Islet precursor cell (in vitro differentiated cells): ENCODE results near the gene PRPF40B.
"Not testable (repeated sequence)": the region's sequence is repeated elsewhere in the genome, so short reads cannot be mapped to it uniquely, and the experiment has no call there.

ENCODE experiments used
- DNase-seq: peaks from one replicate; pipeline ENCODE4 v3.0.0-alpha.2; 2018

Gene PRPF40B

DNA sequence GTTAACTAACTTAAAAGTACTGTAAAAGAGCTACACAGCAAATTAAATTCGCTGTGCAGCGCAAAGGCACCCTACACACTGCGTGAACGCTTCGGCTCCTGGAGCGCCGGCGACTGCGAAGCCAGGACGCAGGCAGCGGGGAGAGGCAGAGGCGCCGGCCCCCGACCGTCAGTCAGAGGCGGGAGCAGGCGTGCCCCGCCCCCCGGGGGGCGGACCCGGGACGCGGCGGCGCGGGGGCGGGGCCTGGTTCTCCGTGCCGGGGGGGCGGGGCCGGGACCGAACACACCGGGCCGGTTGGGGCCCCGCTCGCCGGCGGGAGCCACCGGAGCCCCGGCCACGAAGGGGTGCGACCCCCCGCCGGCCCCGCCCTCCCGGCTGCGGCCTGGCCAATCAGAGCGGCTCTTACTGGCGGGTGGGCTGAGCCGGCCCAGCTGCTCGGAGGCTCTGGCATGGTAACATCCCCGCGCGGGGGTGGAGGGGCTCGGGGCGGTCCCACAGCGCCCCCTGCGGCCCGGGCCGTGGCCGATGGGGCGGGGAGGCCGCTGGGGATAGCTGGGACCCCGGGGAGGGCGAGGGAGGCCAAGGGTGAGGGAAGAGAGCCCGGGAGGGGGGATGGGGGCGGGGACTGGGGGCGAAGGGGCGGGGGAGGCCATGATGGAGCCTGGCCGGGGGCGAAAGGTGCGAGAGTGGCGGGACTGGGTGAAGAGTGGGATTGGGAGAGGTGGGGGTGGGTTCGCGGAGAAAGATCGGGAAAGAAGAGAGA, at the start of gene PRPF40B:
PRPF40B (plus strand) TSS at position 420 of the 763 bp plus-strand sequence; CDS start at position 450, 30 bp downstream.
- peak; percentile 98 for DNase-seq

DNA sequence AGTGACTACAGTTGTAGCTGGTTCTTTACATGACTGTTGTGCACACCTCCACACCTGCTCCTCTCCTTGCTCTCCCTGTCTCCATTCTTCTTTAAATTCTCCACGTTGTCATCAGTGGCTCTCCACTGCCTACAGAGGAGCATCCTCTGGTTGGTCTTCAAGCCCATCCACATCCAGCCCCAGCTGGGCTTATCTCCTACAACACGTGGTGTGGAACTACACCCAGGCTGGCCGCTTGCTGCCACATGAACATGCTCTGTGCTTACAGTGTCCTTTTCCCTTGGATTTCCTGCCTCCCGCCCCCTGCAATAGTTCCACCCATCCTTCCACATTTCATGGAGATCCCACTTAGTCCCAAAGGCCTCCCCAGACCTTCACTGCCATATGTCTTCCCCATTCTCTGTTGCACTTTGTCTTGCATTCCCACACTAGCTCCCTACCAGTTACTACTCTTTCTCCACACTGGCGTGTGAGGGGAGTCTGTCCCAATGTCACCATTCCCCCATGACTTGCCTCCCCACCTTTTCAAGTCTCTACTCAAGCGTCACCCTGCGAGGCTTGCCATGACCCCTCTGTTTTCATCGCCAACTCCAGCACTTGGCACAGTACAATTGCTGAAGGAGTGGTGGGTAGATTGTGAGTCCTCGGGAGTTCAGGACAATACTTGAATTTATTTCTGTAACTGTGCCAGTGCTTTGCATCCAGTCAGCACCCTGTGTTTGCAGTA, 45.6 kb upstream of the PRPF40B start:
- peak; percentile 45 for DNase-seq

DNA sequence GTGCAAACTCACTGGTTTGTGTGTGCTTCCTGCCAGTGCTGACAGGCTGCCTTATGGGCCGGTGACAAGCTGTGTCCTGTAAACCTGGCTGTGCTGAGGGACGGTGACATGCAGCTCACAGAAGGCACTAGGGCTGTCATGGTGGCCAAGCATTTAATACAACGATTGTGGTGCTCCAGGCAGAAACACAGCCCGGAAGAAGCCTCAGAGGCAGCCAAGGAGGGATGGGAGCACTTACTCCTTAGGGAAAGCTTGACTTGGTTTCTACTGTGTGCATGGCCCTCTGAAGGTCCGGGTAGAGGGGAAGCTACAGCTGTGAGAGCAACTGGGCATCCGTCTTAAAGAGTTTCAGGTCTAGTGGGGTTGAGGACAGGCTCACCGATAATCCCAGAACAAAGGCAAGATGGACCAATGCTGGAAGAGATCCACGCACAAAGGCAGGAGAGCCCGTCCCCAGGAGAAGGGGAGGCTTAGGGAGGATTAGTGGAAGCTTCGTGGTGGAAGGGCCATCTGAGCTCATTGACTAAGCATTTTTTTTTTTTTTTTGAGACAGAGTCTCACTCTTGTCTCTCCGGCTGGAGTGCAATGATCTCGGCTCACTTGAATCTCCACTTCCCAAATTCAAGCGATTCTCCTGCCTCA, 44.8 kb upstream of the PRPF40B start:
- DNase-seq: peak; percentile 46

DNA sequence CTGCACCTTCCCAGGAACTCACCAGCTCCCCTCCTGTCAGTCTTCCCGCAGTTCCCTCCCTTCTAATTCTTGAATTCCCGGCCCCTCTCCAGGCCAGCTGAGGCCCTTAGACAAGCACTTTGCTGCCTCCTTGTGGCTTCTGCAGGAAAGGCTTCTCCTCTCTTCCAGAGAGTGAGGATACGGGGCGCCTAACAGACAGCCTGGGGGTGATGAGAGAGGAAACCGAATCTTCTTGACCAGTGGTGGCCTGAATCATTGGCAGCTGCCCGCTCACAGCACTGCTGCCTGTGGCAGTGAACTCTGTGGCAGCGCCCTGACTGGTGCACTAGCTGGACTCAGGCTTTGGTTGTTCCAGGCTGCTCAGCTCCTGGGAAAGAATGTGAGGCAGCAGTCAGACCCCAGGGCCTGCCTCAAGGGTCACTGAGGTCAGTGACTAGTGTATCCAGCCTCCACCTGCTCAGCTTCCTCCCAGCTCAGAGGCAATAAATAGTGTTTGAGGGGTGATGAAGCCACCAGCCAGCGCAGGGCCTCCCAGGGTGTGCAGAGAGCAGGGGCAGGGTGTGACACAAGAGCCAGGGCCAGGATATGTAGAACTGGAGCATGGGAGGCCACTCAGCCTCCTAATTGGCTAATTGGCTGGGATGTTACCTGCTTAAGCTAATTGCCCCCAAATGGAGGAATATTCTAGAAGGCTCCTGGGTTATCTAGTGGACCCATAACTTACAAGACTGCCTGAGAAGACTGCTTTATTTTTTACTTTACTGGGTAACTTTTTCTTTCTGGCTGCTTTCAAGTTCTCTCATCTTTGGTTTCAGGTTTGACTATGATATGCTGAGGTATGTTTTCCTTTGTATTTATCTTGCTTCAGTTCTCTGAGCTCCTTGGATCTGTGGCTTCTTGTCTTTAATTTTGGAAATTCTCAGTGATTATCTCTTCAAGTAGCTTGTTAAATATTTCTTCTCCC, 42.5 kb upstream of the PRPF40B start:
- DNase-seq: peak; percentile 97

DNA sequence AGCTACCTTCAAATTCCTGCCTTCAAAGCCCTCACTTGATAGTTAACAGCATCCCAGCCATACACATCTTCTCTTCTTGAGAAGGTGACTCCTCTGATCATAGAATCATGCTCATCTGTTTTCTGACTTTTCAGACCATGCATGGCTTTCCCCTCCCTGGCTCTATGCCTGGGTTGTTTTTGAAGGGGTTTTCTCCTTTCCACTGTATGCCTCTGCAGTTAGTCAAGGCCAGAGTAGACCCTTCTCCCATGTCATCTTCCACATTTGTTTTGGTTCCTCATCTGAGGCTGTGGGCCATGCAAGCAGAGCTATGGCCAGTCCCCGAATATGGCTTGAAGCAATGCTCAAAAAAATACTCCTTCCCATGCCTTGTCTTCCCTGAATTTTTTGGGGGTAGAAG, 41.2 kb upstream of the PRPF40B start:
- peak; percentile 12 for DNase-seq

DNA sequence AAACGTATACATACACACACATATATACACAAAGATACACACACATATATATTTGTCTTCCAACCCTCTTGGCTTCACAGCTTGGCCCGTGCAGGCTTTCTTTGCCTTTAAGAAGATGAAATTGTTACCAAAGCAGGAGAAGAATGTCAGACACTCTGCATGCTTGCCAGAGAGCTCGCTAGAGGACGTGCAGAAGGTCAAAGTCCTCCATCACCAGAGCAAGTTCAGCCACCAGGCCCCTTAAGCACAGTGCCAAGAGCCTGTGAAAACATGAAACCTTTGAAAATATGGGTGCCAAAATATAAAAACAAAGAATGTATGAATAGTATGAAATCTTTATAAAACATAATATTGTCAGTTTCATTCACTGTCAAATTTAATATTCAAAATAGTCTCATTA, 40.5 kb upstream of the PRPF40B start:
- peak; percentile 38 for DNase-seq

DNA sequence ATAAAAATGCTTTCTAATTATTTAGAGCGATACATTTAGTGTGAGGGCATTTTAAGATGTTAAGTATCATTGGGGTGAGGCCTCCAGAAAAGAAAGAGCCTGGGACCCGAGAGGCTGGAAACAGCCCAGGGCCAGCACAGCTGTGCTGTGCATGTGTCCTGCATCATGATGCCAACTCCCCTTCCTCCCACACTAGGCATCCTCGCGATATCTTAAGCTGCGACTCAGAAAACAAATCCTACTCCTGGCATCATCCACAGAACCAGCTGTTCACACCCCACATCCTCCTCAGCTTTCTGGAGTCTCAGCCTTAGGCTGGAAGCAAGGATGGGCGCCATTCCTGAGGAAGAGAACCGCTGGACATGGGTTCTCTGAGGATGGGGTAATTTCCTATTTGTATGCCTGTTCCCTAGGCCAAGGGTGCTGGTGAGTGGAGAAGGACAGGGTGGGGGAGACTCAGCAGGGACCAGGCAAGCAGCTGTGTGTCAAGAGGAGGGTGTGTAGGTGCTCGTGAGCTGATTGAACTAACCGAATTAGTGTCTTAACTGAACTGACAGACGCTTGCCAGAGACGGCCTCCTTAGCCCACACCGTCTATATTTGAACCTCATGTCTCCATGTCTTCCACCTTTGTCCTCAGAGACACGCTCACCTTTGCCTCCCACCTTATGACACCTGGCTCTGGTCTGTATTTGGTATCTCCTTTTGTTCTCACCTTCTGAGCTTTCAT, 39.8 kb upstream of the PRPF40B start:
- DNase-seq: peak; percentile 38

DNA sequence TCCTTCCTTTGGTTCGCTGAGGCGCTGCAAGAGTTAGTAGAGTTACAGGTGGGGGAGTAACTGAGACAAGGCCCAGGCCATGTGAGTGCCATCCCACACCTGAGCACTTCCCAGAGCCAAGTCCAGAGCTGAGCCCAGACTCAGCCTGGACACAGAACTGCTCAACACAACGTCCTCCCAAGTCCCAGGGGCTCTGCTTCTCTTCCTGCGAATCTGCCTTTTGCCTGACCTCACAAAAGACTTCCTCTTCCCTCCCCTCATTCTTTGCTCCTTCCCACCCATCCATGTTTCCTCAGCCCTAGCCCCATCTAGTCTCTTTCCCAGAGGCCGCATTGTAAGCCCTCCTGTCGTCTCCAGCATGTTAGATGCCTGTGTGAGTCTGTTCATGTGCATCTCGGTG, 38.8 kb upstream of the PRPF40B start:
- DNase-seq: no peak

DNA sequence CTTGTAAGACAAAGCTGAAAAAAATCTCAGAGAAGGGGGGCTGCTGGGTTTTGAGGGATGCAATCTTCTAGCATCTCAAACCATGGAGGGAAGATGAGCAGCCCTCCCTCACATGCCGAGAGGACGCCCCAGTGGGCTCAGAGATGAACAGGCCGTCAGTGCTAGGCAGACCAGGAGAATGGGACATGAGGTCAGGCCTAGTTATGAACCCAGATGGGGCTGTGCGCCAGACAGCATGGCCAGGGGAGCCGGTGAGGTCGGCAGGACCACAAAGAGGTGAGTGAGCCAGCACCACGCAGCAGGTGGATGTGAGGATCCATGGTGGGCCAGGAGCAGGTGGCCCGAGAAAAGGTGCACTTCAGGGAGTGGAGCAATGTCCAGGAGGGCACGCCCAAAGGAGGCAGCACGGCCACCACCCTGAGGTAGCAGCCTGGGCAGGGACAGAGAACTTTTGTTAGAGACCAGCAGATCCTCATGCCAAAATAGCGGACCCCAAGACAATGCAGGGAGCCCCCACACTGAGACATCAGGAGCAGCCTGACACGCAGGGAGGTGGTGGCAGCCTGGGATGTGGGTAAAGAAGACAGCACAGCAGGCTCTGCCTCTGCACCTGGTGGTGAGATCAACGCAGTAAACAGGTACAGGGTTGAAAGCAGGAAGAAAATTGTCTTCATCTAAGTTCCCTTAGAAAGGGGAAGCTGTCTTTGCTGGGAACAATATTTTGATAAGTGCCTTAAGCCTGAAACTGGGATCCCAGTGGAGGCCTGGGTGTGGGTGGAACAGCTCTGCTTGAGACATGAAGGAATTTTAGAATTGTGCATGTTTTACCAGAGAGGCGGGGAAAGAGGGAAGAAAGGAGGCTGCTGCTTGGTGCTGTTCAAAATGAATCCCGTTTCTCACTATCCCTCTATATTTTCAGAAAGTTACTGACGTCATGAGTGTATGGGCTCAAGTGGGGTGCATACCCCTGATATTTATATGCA, 37.6 kb upstream of the PRPF40B start:
- DNase-seq: peak; percentile 52

DNA sequence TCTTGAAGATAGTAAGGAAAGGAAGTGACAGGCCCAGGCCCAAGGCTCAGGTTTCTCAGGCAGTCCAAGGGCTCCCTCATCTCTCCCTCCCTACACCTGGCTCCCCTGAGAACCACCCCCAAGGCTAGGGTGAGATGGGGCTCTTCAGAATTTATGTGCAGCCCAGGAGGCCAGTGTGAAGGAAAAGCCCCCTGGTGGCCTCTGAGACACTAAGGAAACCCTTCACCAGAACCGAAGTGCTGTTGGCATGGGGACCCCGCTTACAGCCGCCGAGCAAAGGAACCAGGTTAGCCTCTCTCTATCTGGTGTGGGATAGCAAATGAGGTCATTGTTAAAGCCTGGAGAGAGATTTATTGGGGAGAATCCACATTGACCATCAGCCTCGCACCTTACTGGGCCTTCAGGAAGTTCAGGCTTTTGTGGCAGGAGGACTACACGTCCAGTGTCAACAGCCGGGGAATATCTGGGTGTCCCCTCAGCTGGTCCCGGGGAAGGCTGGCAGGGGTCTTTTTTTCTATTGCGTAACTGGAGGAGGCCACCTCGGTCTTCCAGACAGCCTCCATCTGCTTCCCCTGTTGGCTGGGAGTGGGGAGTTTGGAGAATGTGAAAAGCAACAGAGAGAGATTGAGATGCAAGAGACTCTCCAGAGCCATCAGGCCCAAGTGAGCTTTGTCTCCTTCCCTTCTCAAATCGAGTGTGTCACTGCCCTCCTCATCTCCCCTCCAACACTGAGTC, 36.0 kb upstream of the PRPF40B start:
- DNase-seq: peak; percentile 52

DNA sequence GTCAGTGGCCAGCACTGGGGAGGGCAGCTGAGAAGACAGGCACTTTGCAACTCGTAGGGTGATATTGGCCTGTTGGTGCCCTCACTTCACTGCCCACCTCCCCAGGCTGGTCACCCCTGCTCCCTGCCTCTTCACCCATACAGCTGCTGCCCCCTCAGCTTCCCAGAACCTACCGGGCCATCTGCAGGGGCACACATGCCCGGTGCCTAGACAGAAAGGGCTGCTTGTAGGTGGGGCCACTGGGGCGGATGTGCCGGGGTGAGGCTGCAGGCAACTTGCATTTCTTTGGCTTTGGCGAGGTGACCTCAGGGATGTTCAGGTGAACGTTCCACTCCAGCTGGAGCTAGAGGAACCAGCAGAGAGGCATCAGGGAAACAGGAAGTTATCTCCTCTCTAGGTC, 35.1 kb upstream of the PRPF40B start:
- peak; percentile 52 for DNase-seq

DNA sequence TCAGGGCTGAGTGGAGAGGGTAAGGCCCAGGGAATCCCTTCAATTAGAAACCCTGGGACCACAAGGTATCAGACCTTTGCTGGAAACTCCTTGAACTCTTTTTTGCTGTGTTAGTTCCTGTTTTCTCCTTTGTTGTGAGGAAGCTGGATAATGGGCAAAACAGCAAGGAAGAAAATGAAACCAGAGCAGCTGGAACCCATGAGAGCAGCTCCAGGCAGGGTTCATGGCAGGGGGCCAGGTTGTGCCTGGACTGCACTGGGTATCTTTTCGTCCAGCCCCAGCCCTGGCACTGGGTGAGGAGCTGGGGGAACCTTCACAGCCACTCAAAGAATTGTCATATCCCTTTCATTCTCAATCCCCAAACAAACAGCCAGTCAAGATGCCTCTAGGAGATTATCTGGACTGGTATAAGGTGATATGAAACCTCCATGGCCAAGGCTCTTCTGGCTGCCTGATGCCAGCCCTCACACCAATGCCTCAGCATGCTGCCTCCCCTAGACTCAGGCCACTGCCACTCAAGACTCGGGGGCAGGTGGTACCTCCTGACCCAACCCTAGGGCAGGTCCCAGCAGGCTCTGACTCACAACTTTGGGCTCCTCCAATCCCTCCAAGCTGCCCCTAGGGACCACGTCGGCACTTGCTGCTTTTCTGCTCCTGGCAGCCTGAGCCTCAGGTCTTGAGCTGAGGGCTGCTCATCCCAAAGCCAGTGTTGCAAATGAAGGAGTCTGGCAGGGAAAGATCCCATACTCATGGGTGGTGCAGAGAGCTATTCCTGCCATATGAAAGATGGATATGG, 34.4 kb upstream of the PRPF40B start:
- DNase-seq: peak; percentile 48

DNA sequence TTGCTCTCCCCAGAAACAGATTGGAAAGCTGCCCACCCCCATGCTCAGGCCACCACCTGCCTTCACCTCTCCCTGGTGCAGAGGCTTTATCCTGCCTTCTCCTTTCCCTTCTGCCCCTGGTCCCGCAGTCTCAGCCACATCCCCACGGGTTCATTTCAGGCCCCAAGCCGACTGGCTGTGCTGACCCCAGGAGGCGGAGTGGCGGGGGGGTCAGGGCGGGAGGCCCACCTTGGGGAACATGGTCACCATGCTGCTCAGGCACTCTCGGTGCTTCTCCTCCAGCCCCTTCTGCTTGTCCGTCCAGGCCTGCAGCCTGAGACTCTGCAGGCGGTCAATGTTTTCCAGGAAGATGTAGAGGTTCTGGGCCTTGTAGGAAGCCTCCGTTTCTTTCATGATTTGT, 24.8 kb upstream of the PRPF40B start:
- peak; percentile 53 for DNase-seq

DNA sequence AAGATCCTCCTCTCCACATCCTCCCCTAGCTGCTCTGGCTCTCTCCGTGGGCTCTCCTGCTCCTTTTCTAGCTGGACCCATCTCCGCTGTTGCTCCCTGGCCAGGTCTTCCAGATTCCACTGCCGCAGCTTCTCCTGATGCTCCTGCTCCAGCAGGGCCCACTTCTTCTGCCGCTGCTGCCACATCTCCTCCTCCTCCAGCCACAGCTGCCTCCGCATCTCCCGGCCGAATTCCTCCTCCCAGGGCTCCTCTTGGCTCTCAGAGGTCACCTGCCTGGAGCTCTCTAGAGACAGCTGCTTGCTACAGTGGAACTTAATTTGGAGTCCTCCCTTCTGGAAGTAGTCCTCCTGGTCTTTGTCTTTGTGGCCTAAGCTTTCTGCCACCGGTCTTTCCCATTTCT, 23.4 kb upstream of the PRPF40B start:
- DNase-seq: peak; percentile 51

DNA sequence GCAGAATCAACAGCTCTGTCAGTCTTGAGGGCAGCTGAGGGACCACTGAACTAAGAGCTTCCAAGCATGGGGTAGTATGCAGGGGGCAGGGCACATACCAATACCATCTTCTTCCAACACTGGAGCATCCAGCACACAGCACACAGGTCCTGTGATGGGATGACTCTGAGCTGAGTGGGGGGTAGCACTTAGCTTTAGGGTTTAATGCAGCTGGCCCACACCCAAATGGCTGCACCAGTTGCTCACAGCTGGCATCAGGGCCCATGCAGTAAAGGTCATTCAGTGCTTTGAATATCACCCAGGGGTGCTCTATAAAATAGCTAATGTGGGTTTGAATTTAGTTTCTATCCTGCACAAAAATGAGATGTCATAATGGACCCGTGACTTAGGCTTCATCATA, 19.6 kb upstream of the PRPF40B start:
- DNase-seq: peak; percentile 32

DNA sequence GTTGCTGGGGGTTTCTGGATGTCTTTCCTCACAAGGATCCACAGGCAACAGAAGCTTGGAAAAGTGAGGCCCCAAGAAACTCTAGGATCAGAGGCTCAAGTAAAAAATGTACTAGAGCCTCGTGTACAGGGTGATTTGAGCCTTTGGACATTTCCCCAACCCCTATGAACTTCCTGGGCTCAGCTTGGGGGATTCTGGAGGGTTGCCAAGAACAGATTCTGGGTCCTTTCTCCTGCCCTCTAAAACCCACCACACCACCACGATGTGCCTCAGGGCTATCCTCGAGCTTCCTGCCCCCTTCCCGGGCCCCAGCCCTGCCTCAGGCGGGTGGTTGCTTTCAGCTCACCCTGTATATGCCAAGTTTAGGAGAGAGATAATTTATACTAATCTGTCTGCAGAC, 18.5 kb upstream of the PRPF40B start:
- DNase-seq: peak; percentile 41

DNA sequence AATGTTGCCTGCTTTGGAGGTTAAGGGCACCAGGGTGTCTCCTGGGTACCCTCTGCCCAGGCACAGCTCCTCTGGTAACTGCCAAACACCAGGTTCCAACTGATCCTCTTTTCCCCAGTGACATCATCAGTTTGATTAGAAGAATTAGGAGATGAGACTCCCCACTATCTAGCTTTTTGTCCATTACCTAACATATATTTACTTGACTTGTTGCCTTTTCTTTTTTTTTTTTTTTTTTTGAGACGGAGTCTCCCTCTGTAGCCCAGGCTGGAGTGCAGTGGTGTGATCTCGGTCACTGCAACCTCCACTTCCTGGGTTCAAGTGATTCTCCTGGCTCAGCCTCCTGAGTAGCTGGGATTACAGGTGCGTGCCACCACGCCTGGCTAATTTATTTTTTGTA, 17.8 kb upstream of the PRPF40B start, which contains the start of gene FAM186B:
FAM186B (minus strand) TSS at position 101 of the 400 bp plus-strand sequence. CDS start 162 bp downstream, outside the sequence.
- not testable (repeated sequence) for DNase-seq

DNA sequence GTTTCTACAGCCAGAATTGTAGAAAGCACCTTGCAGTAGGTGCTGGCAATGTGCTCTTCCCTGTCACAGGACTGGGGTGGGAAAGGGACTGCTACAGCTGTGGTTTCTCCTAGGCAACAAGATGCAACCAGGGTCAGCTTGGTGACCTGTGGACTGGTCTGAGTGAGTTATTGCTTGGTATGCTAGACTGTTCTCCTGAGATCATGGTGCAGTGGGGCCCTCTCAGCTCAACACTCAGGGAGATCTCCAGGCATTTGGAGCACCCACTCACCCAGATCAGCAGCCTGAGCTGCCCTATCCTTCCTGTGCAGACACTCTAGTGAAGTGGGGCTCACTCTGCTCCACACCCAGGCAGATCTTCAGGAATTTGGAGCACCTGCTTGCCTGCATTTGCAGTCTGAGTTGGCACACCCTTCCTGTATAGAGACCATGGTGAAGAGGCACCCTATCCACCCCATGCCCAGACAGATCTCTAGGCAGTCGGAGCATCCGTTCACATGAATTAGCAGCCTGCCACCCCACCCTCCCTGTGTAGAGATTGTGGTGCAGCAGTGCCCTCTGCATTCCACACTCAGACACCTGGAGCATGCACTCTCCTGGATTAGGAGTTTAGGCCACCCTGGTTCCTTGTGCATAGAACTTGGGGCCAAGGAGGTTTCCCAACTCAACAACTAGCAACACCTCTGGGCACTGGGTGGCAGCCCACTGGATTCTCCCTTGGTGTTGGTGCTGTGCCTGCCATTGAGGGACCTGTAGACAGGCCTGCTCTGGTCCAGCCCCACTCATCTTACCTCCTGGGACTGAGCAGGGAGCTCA, 14.1 kb upstream of the PRPF40B start:
- peak; percentile 51 for DNase-seq
